ENCODE results near the gene SH3RF3.

Gene SH3RF3

DNA sequence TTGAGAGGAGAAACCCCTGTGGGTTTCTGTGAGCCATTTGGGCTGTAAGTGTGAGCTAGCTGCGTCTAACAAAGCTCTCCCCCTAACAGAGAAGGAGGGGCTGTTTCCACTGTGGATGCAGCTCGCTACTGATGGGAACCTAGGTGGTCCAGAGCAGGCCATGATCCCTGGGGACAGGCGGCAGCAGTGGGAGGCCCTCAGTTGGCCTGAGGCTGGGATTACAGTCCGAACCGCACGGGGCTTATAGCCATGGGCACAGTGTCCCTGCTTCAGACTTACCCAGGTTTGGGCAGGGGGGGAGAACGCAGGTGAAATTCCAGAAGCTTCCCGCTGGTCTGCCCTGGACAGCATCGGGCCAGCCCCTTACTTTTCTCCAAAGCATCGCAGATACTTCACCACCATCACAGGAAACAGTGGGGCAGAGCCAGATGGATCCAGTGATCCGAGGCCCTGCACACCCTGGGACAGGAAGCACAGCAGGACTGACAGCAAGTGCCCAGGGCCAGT, 345.4 kb downstream of the SH3RF3 start:
- Histone ChIP-seq H3K4me1 (ENCODE audit: control insufficient read depth in 2 of 2, insufficient read depth in 1 of 2, low read depth in 1 of 2, low read length in 2 of 2) (peaks cover 4% of the 10 kb centered on the region in 2 donors), H3K79me1 (ENCODE audit: low read depth, low read length) (no peaks in the 10 kb centered on the region), H3K9me3 (replicated peaks in 1 of 2; ENCODE audit: control insufficient read depth in 2 of 2, insufficient read depth in 1 of 2, low read depth in 1 of 2, low read length in 2 of 2) (peaks cover 0 to 2% of the 10 kb centered on the region in 2 donors), H2BK12ac (ENCODE audit: low read length) (no peak overlapping the region), H3K4me3 (ENCODE audit: low read length in 2 of 2) (no peak overlapping the region), H2BK120ac (ENCODE audit: low read depth, low read length) (no peak overlapping the region), H3K27ac (replicated peaks; ENCODE audit: low read length) (no peak overlapping the region), H3K4me2 (ENCODE audit: insufficient read depth, low read length, poor library complexity, severe bottlenecking) (no peak overlapping the region), H3K23ac (ENCODE audit: low read depth, low read length, poor library complexity) (peak overlapping the region; percentile 2), H4K8ac (ENCODE audit: low read depth, low read length) (no peak overlapping the region), H3K27me3 (ENCODE audit: control insufficient read depth in 3 of 3, insufficient read depth in 3 of 3, low read depth in 1 of 3, low read length in 3 of 3) (peaks cover 0 to 2% (median 0%) of the 10 kb centered on the region in 3 experiments), H3K36me3 (replicated peaks in 1 of 2; ENCODE audit: control insufficient read depth in 2 of 2, insufficient read depth in 2 of 2, low read length in 2 of 2) (no peaks in the 10 kb centered on the region), H2BK15ac (ENCODE audit: low read length) (no peak overlapping the region), H3K4ac (ENCODE audit: low read length) (no peak overlapping the region), H3K14ac (ENCODE audit: low read length) (no peak overlapping the region), H4K91ac (ENCODE audit: low read depth, low read length, poor library complexity) (no peak overlapping the region), H2AK5ac (ENCODE audit: low read depth, low read length) (no peak overlapping the region), H3K18ac (ENCODE audit: low read length) (peak overlapping the region; percentile 59), H2BK5ac (ENCODE audit: low read length) (no peak overlapping the region), H2AFZ (ENCODE audit: low read length) (no peak overlapping the region), H3K9ac (ENCODE audit: low read depth, low read length, poor library complexity) (no peak overlapping the region)
- DNase-seq (ENCODE audit: low spot score), result no peak
- no CpG with 5 or more reads among the region's 11 CpGs for WGBS, 2 donors (ENCODE audit: extremely low coverage in 2 of 2, insufficient read length in 2 of 2, insufficient replicate concordance in 1 of 2)

DNA sequence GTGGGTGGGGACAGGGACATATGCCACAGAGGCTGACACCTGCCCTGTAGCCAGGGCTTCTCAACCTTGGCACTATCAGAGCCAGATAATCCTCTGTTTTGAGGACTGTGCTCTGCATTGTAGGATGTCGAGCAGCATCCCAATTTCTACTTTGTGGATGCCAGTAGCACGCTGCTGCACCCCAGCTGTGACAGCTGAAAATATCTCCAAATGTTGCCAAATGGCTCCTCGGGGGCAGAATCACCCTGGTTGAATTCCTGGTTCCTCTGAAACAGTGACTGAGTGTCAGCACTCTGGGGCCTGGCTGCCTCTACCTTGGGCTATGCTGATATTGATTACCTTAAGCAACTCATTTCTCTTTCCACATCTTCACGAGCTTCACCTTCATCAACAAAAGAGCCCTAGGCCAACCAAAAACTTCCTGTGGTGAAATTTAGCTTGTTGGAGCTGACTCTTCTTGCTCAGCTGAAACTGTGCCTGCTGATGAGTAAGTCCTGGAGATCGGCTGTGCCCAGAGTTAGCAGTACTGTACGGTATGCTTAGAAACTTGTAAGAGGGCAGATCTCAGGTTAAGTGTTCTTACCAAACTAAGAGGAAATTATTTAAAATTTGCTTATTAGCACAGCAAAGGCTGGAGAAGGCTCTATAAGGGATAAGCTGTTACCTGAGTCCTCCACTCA, 346.7 kb downstream of the SH3RF3 start:
- Histone ChIP-seq H2BK12ac (ENCODE audit: low read length) (no peak overlapping the region), H3K9me3 (replicated peaks in 1 of 2; ENCODE audit: control insufficient read depth in 2 of 2, insufficient read depth in 1 of 2, low read depth in 1 of 2, low read length in 2 of 2) (no peaks in the 10 kb centered on the region), H2AFZ (ENCODE audit: low read length) (no peak overlapping the region), H3K14ac (ENCODE audit: low read length) (no peak overlapping the region), H3K27ac (replicated peaks; ENCODE audit: low read length) (no peak overlapping the region), H4K91ac (ENCODE audit: low read depth, low read length, poor library complexity) (no peak overlapping the region), H2AK5ac (ENCODE audit: low read depth, low read length) (no peak overlapping the region), H3K4me3 (ENCODE audit: low read length in 2 of 2) (peak overlapping the region in 1 of 2 donors; percentile 53), H3K4me1 (ENCODE audit: control insufficient read depth in 2 of 2, insufficient read depth in 1 of 2, low read depth in 1 of 2, low read length in 2 of 2) (peaks cover under 1 to 4% of the 10 kb centered on the region in 2 donors), H3K4ac (ENCODE audit: low read length) (no peak overlapping the region), H2BK120ac (ENCODE audit: low read depth, low read length) (no peak overlapping the region), H3K18ac (ENCODE audit: low read length) (peak overlapping the region; percentile 27), H3K9ac (ENCODE audit: low read depth, low read length, poor library complexity) (no peak overlapping the region), H3K36me3 (replicated peaks in 1 of 2; ENCODE audit: control insufficient read depth in 2 of 2, insufficient read depth in 2 of 2, low read length in 2 of 2) (no peaks in the 10 kb centered on the region), H4K8ac (ENCODE audit: low read depth, low read length) (no peak overlapping the region), H3K23ac (ENCODE audit: low read depth, low read length, poor library complexity) (no peak overlapping the region), H2BK5ac (ENCODE audit: low read length) (no peak overlapping the region), H3K4me2 (ENCODE audit: insufficient read depth, low read length, poor library complexity, severe bottlenecking) (no peak overlapping the region), H3K79me1 (ENCODE audit: low read depth, low read length) (no peaks in the 10 kb centered on the region), H3K27me3 (ENCODE audit: control insufficient read depth in 3 of 3, insufficient read depth in 3 of 3, low read depth in 1 of 3, low read length in 3 of 3) (peaks cover 0 to 2% (median 0%) of the 10 kb centered on the region in 3 experiments), H2BK15ac (ENCODE audit: low read length) (no peak overlapping the region)
- no CpG with 5 or more reads among the region's 6 CpGs for WGBS, 2 donors (ENCODE audit: extremely low coverage in 2 of 2, insufficient read length in 2 of 2, insufficient replicate concordance in 1 of 2)
- no peak for DNase-seq (ENCODE audit: low spot score)

DNA sequence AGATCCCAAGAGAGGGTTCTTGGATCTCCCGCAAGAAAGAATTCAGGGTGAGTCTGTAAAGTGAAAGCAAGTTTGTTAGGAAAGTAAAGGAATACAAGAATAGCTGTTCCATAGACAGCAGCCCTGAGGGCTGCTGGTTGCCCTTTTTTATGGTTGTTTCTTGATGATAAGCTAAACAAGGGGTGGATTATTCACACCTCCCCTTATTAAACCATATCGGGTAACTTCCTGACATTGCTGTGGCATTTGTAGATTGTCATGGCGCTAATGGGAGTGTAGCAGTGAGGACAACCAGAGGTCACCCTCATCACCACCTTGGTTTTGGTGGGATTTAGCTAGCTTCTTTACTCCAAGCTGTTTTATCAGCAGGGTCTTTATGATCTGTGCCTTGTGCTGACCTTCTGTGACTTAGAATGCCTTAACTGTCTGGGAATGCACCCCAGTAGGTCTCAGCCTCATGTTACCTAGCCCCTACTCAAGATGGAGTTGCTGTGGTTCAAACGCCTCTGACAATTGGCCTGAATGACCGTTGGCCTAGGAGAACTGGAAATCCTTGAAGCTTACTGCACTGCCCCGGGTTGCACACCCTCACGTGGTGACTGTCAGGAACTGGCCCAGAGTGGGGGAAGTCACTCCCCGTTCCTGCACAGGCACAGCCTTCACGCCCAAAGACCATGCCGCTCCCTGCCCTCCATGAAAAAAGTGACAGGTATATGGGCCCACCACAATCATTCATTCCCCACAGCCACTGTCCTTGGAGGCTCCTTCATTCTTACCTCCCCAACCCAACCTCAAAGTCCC, 347.8 kb downstream of the SH3RF3 start:
- H3K14ac ChIP-seq (ENCODE audit: low read length), result peak overlapping the region; percentile 84
- H2BK120ac ChIP-seq (ENCODE audit: low read depth, low read length), result no peak overlapping the region
- H2AFZ ChIP-seq (ENCODE audit: low read length), result no peak overlapping the region
- H4K91ac ChIP-seq (ENCODE audit: low read depth, low read length, poor library complexity), result no peak overlapping the region
- no peak for DNase-seq (ENCODE audit: low spot score)
- peak overlapping the region; percentile 21 for H3K23ac ChIP-seq (ENCODE audit: low read depth, low read length, poor library complexity)
- H3K4me1 ChIP-seq (ENCODE audit: control insufficient read depth in 2 of 2, insufficient read depth in 1 of 2, low read depth in 1 of 2, low read length in 2 of 2), result peaks cover 0 to 4% of the 10 kb centered on the region in 2 donors
- no peak overlapping the region for H2AK5ac ChIP-seq (ENCODE audit: low read depth, low read length)
- no peak overlapping the region for H3K4ac ChIP-seq (ENCODE audit: low read length)
- H3K36me3 ChIP-seq (replicated peaks in 1 of 2; ENCODE audit: control insufficient read depth in 2 of 2, insufficient read depth in 2 of 2, low read length in 2 of 2), result no peaks in the 10 kb centered on the region
- H3K4me2 ChIP-seq (ENCODE audit: insufficient read depth, low read length, poor library complexity, severe bottlenecking), result no peak overlapping the region
- whole genome bisulfite sequencing, 2 donors (ENCODE audit: extremely low coverage in 2 of 2, insufficient read length in 2 of 2, insufficient replicate concordance in 1 of 2), result no CpG with 5 or more reads among the region's 10 CpGs
- H2BK12ac ChIP-seq (ENCODE audit: low read length), result no peak overlapping the region
- H3K9me3 ChIP-seq (replicated peaks in 1 of 2; ENCODE audit: control insufficient read depth in 2 of 2, insufficient read depth in 1 of 2, low read depth in 1 of 2, low read length in 2 of 2), result no peaks in the 10 kb centered on the region
- H3K9ac ChIP-seq (ENCODE audit: low read depth, low read length, poor library complexity), result no peak overlapping the region
- no peak overlapping the region for H2BK15ac ChIP-seq (ENCODE audit: low read length)
- no peak overlapping the region for H4K8ac ChIP-seq (ENCODE audit: low read depth, low read length)
- no peak overlapping the region for H3K4me3 ChIP-seq (ENCODE audit: low read length in 2 of 2)
- H2BK5ac ChIP-seq (ENCODE audit: low read length), result no peak overlapping the region
- H3K27ac ChIP-seq (replicated peaks; ENCODE audit: low read length), result no peak overlapping the region
- peaks cover 0 to 9% (median 0%) of the 10 kb centered on the region in 3 experiments for H3K27me3 ChIP-seq (ENCODE audit: control insufficient read depth in 3 of 3, insufficient read depth in 3 of 3, low read depth in 1 of 3, low read length in 3 of 3)
- H3K18ac ChIP-seq (ENCODE audit: low read length), result peak overlapping the region; percentile 54
- H3K79me1 ChIP-seq (ENCODE audit: low read depth, low read length), result no peaks in the 10 kb centered on the region

DNA sequence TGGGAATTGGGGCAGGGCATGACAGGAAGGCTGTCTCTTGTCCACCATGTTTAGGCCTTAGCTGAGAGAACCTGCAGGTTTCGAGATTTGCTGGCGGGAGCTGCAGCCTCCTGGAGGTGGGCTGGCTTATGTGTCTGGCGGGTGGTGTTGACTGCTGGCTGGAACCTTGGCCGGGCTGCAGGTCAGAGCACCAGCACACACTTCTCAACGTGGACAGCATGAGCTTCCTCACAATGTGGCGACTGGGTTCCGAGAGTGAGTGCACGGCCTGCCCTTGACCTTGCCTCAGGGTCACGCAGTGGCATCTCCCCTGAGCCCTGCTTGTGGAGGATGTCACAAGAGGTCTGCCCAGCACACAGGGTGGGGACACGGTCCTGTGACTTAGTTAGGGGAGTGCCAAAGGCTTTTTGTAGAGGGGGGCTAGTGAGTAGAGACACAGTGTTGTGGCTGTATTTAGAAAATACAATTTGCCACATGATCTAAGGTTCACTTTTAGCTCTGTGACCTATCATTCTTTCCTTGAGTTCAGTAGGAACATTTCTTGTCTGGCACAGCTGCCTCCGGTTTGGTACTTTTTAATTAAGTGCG, 350.0 kb downstream of the SH3RF3 start:
- no peak overlapping the region for H2BK15ac ChIP-seq (ENCODE audit: low read length)
- no peaks in the 10 kb centered on the region for H3K36me3 ChIP-seq (replicated peaks in 1 of 2; ENCODE audit: control insufficient read depth in 2 of 2, insufficient read depth in 2 of 2, low read length in 2 of 2)
- H3K27me3 ChIP-seq (ENCODE audit: control insufficient read depth in 3 of 3, insufficient read depth in 3 of 3, low read depth in 1 of 3, low read length in 3 of 3), result peaks cover 0 to 18% (median 0%) of the 10 kb centered on the region in 3 experiments
- H3K9me3 ChIP-seq (replicated peaks in 1 of 2; ENCODE audit: control insufficient read depth in 2 of 2, insufficient read depth in 1 of 2, low read depth in 1 of 2, low read length in 2 of 2), result no peaks in the 10 kb centered on the region
- no peak overlapping the region for H3K4ac ChIP-seq (ENCODE audit: low read length)
- H3K14ac ChIP-seq (ENCODE audit: low read length), result no peak overlapping the region
- peak overlapping the region; percentile 87 for H3K23ac ChIP-seq (ENCODE audit: low read depth, low read length, poor library complexity)
- no peak overlapping the region for H3K4me2 ChIP-seq (ENCODE audit: insufficient read depth, low read length, poor library complexity, severe bottlenecking)
- H3K9ac ChIP-seq (ENCODE audit: low read depth, low read length, poor library complexity), result no peak overlapping the region
- H3K4me3 ChIP-seq (ENCODE audit: low read length in 2 of 2), result no peak overlapping the region
- H3K79me1 ChIP-seq (ENCODE audit: low read depth, low read length), result no peaks in the 10 kb centered on the region
- H2BK120ac ChIP-seq (ENCODE audit: low read depth, low read length), result no peak overlapping the region
- H3K18ac ChIP-seq (ENCODE audit: low read length), result peak overlapping the region; percentile 23
- no peak overlapping the region for H2BK12ac ChIP-seq (ENCODE audit: low read length)
- H2AFZ ChIP-seq (ENCODE audit: low read length), result no peak overlapping the region
- no peak overlapping the region for H3K27ac ChIP-seq (replicated peaks; ENCODE audit: low read length)
- H2AK5ac ChIP-seq (ENCODE audit: low read depth, low read length), result no peak overlapping the region
- H4K8ac ChIP-seq (ENCODE audit: low read depth, low read length), result no peak overlapping the region
- H2BK5ac ChIP-seq (ENCODE audit: low read length), result no peak overlapping the region
- WGBS, 2 donors (ENCODE audit: extremely low coverage in 2 of 2, insufficient read length in 2 of 2, insufficient replicate concordance in 1 of 2), result no CpG with 5 or more reads among the region's 12 CpGs
- H3K4me1 ChIP-seq (ENCODE audit: control insufficient read depth in 2 of 2, insufficient read depth in 1 of 2, low read depth in 1 of 2, low read length in 2 of 2), result no peaks in the 10 kb centered on the region
- peak overlapping the region; percentile 68 for H4K91ac ChIP-seq (ENCODE audit: low read depth, low read length, poor library complexity)
- DNase-seq (ENCODE audit: low spot score), result no peak
